Neural cell (in vitro differentiated cells): ENCODE measurements around the gene SCAI.
"Not testable (repeated sequence)": the region's sequence is repeated elsewhere in the genome, so short reads cannot be mapped to it uniquely, and the experiment has no call there.

Experiments
- EP300 ChIP-seq: fragments of 450-650 bp; conservative IDR thresholded peaks from 2 replicates; pipeline ENCODE4 v1.6.1; 2014; ENCODE audit warnings: antibody characterized with exemption, mild to moderate bottlenecking, moderate library complexity; ENCODE audit not compliant: poor library complexity, severe bottlenecking
- TF ChIP-seq, protein P1 (sequence below): fragments of 450-650 bp; IDR thresholded peaks from 2 replicates; pipeline ENCODE4 v1.5.1; 2014; ENCODE audit warnings: antibody characterized with exemption, mild to moderate bottlenecking, moderate library complexity; ENCODE audit not compliant: poor library complexity, severe bottlenecking

- TF ChIP-seq, protein P1, sequence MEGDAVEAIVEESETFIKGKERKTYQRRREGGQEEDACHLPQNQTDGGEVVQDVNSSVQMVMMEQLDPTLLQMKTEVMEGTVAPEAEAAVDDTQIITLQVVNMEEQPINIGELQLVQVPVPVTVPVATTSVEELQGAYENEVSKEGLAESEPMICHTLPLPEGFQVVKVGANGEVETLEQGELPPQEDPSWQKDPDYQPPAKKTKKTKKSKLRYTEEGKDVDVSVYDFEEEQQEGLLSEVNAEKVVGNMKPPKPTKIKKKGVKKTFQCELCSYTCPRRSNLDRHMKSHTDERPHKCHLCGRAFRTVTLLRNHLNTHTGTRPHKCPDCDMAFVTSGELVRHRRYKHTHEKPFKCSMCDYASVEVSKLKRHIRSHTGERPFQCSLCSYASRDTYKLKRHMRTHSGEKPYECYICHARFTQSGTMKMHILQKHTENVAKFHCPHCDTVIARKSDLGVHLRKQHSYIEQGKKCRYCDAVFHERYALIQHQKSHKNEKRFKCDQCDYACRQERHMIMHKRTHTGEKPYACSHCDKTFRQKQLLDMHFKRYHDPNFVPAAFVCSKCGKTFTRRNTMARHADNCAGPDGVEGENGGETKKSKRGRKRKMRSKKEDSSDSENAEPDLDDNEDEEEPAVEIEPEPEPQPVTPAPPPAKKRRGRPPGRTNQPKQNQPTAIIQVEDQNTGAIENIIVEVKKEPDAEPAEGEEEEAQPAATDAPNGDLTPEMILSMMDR = not testable (repeated sequence)
- not testable (repeated sequence) for TF ChIP-seq EP300
These were observed 183.5 kb downstream of the SCAI start for GRCh38 chr9:124959671-124960408.
